Measurements from ENCODE around the gene SRPX2. TPM values are rescaled to one million over a fixed set of nuclear protein-coding genes. Genes with fewer than 3 reads are reported as not detected.

SRPX2 gene, protein sequence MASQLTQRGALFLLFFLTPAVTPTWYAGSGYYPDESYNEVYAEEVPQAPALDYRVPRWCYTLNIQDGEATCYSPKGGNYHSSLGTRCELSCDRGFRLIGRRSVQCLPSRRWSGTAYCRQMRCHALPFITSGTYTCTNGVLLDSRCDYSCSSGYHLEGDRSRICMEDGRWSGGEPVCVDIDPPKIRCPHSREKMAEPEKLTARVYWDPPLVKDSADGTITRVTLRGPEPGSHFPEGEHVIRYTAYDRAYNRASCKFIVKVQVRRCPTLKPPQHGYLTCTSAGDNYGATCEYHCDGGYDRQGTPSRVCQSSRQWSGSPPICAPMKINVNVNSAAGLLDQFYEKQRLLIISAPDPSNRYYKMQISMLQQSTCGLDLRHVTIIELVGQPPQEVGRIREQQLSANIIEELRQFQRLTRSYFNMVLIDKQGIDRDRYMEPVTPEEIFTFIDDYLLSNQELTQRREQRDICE
- total RNA-seq = 10 to 100 TPM; 34.5 to 40.3 TPM
- long read RNA-seq, donor 1, full-length matches to known transcripts = 3 of 13 reads
- long read RNA-seq, donor 1, partial matches to known transcripts = 2 of 13 reads
- long read RNA-seq, donor 1, other reads (novel, unspliced or antisense) = 8 of 13 reads
- long read RNA-seq, donor 2, full-length matches to known transcripts = 26 of 37 reads
- long read RNA-seq, donor 2, partial matches to known transcripts = 6 of 37 reads
- long read RNA-seq, donor 2, other reads (novel, unspliced or antisense) = 5 of 37 reads

DNA sequence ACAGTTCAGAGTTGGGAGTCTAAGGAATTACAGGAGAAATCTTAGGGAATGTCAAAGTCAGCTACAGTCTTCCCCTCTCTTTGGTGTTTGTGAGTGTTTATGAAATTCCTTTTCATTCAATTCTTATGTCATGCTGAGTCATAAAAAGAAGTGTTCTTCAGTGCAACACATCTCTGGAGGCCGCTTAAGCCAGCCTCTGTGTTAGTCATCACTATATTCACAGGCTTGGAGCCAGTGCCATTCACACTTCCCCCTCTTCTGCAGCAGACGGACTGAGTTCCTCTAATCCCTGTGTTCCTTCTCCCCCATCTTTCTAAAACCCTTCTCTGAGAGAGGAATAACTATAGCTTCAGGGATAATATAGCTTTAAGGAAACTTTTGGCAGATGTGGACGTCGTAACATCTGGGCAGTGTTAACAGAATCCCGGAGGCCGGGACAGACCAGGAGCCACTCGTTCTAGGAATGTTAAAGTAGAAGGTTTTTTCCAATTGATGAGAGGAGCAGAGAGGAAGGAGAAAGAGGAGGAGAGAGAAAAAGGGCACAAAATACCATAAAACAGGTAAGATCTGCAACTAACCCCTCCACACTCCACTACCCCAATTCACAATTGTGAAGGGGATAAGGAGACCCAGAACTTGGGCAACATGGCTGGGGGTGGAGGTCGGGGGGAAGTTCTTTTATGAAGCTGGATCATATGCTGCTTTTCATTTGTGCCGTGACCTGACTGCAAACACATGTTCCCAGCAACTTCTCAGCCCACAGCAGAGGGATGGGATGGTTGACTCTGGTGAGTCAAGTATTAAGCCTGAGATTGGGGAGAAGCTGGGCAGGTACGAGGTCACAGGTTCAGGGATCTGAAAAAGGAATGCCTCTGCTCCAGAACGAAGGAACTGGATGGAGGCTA lies at the start of gene SRPX2:
Gene SRPX2 (plus strand): TSS at position 244 of the 905 bp plus-strand sequence. CDS start 2,124 bp downstream, outside the sequence.
- peak; percentile 75 for DNase-seq (ENCODE audit: low spot score)
- intact Hi-C loops (cut with DNase I) = no loop called here

DNA sequence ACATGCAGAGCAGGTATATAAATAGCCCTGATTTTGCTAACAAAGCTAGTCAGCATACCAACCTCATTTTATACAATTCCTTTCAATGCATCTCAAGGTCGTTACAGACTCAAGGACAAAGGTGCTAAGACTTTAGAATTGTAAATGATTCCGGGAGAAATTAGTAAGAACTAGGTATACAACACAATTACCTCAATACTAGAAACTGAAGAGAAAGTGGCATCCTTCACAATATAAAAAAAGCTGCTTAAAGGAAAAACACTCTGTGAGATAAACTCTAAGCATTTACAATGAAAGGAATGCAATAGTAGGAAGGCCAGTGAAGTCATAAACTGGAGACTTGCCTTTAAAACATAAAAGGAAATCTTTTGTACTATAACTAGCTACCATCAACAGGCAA lies 47.4 kb upstream of the SRPX2 start:
- no peak for DNase-seq (ENCODE audit: low spot score)
- intact Hi-C loops (cut with DNase I) = no loop called here

DNA sequence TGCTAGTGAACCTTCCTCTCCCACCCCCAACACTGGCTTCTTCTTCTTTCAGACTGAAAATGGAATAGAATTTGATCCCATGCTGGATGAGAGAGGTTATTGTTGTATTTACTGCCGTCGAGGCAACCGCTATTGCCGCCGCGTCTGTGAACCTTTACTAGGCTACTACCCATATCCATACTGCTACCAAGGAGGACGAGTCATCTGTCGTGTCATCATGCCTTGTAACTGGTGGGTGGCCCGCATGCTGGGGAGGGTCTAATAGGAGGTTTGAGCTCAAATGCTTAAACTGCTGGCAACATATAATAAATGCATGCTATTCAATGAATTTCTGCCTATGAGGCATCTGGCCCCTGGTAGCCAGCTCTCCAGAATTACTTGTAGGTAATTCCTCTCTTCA lies 44.5 kb upstream of the SRPX2 start:
- intact Hi-C loops (cut with DNase I) = no loop called here
- no peak for DNase-seq (ENCODE audit: low spot score)

DNA sequence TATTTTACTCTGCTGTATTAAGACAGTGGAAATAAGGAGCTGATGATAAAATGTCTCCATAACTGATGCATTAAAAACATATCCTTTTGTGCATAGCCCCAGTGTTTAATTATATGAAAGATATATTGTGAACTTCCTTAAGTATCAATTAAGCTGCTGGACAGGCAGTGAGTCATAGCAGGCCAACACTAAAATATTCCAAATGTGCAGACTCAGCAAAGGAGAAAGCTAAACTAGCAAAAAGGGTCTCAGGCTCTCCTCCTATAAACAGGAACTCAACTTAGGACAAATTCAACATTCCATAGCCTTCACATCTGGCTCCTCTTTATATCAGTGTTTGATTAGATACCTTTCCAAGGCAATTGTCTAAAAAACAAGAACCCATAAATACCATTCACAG lies 43.7 kb upstream of the SRPX2 start:
- DNase-seq (ENCODE audit: low spot score) = no peak
- intact Hi-C loops (cut with DNase I) = no loop called here

DNA sequence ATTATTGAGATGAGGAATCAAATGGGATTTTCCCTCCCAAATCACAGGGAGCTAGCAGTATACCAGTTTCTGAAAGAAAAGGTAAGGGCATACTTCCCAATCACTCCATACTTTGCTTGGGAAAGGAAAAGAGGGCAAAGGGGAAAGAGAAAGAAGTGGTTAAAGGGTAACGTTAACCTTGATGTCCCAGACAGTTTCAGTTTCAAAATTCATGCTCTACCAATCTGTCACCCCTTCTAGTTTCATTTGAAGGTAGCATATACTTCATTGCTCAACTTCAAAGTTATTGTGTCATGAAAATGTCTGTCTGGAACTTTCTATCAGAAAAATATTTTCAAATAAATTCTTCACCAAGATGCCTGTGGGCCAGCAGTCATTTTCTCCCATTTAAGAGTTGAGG lies 43.2 kb upstream of the SRPX2 start:
- DNase-seq (ENCODE audit: low spot score) = no peak
- intact Hi-C loops (cut with DNase I) = no loop called here

DNA sequence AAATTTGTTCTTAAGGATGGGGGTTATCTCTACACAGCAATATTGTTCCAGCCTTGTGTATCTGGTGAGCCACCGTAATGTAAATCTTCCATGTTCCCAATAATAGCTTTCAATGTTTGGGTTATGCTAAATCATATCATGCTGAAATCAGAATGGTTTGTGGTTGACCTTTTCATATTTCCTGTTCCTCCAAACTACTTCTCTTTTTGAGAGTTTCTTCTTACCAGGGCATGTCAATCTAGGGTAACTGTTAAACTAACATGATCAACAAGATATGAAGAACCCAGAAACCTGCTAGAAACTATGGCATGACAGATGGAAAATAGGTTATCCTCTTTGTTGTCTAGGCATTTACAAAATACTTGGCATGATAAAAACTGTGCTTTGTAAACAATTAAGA lies 37.2 kb upstream of the SRPX2 start:
- DNase-seq (ENCODE audit: low spot score) = no peak
- intact Hi-C loops (cut with DNase I) = no loop called here

DNA sequence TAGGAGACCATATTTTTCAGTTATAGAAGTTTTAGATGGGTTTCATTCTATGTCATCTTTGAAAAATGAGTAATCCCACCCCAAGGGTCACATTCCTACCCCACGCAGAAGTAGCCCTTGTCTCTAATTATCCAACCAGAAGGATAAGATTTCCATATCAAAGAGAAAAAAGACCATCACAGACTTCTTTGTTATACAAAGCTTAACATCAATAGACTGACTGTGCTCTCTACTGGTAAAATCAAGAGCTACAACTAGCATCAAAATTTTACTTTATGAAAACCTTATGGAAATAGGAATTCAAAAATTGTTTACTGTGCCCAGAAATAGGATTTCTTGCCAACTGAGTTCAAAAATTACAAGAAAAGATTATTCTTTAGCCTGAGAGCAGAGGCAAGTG lies 34.4 kb upstream of the SRPX2 start:
- intact Hi-C loops (cut with DNase I) = no loop called here
- no peak for DNase-seq (ENCODE audit: low spot score)

DNA sequence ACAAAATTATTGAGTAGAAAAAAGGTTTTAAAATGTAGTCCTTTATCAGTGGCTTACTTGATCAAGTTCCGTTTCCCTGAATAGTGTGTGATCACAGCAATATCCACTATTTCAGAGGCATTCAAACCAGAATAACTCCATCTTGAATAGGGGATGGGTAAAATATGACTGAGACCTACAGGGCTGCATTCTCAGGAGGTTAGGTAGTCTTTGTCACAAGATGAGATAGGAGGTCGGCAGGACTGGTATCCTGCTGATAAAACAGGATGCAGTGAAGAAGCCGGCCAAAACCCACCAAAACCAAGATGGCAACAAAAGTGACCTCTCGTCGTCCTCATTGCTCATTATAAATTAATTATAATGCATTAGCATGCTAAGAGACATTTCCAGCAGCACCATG lies 32.0 kb upstream of the SRPX2 start:
- no peak for DNase-seq (ENCODE audit: low spot score)
- intact Hi-C loops (cut with DNase I) = no loop called here

DNA sequence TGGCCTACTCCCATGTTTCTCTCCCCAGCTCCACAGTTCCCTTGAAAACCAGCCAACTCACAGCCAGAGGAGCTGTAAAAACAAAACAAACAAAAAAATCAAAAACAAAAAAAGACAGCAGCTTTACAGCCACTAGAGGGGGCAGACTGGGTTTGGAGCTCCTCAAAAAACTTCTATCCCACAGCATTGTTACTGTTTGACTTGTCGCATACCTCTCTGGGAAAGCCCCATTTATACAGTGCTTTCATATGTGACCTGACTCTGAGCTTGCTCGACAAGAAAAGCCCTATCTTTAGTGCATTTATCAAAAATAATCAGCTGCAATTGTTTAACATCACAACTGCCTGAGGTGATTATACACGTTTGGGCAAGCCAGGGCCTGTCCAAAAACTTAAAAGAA lies 29.0 kb upstream of the SRPX2 start:
- intact Hi-C loops (cut with DNase I) = no loop called here
- DNase-seq (ENCODE audit: low spot score) = no peak

DNA sequence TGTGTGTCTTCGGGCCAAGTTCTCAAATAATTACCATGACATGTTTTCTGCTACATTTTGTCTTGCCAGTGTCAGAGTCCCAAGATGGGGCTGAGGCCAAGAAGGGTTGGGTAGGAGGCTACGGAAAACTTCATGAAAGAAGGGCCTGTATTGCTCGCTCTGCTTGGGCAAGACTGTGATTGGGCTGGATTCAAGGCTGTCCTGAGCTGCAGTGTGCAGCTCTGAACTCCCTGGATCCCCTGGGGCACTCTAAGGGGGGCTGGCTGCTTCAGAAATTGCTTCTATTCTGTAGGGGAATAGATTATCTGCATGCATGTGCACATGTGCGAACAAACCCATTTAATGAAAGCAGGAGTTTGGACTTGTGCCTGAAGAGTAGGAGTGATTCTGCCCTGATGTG lies 21.0 kb upstream of the SRPX2 start:
- intact Hi-C loops (cut with DNase I) = no loop called here

DNA sequence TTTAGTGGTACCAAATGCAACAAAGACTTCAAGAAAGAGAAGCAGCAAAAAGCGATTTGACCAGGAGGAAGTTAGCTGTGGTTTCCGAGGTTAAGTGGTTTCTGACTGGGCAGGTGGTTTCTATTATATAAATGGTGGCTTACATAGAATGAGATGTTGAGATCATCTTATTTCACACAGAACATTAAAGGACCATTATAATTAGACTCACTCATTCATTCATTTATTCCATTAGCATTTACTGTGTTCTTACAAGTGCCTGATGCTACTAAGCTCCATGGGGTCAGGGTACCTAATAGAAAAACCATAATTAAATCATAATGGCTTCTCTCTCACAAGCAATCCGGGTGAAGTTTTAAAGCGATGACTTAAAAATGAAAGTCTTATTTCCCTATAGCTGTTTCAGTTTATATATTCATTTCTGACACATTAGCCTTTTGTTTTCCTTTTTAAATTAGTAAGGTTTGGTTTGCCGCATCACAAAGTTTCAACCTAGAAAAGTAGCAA lies 18.0 kb upstream of the SRPX2 start:
- intact Hi-C loops (cut with DNase I) = no loop called here
- DNase-seq (ENCODE audit: low spot score) = no peak

More for the DNA sequence above, 21.0 kb upstream of the SRPX2 start:
- no peak for DNase-seq (ENCODE audit: low spot score)

DNA sequence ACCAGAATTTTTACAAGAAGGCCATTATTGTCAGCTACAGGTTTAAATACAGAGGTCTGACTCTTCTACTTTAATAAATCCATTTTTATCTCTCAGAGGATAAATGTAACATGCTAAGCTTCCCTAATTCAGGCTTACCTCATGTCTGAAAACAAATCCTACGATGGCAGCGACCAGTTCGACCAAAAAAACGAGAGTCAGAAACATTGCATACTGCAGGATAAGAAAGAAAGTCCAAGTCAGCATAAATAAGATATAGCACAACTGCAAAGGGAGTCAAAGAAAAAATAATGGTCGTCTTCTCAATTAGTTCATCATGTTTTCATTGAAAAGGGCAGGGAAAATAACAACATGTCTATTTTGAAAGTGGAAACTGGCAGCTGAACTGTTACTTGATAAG lies 9.0 kb upstream of the SRPX2 start:
- no peak for DNase-seq (ENCODE audit: low spot score)
- intact Hi-C loops (cut with DNase I) = no loop called here

DNA sequence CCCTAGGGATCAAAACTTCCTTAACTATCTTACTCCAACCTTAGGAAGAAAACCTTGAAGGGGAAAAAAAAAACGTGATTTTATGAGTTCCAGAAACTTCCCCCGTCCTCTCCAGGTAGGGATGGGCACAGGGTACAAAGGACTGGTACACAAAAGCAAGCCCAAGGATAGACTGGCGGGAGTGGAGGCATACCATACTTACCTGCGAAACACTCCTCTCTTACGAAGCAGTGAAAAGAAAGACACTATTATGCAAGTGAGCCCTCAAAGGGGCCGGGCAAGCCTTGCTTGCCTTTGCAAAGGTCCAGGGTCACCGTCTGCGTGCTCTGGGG lies 8.0 kb upstream of the SRPX2 start:
- DNase-seq (ENCODE audit: low spot score) = no peak
- intact Hi-C loops (cut with DNase I) = no loop called here

DNA sequence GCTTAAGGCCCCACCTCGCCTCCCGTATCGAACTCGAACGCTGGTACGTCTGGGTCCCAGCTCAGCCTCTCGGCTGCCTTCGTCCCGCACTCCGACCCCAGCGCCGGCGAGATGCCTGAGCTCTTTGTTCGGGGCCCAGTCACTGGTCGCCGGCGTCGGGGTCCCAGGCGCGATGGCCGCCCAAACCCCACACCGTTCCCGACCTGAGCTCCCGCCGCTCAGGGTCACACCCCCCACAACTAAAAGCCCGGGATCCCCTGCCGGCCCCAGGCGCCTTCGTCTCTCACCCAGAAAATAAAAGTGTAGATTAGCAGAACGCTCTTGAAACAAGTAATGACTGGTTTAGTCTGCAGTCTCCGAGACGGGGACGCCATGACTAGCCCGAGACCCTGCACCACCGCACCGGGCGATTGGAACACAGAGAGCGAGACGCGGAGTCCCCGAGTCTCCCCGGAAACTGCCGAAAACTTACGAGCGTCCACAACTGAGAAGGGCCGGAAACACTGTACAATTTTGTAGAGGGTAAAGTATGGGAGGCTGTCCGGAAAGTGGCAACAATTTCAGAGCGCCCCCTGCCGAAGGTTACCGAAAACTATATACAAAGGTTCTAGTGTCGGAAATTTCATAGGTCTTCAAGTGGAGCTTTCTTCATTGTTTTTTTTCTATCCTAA lies 7.5 kb upstream of the SRPX2 start, which contains the start of gene TSPAN6:
Gene TSPAN6 (minus strand): TSS at position 486 of the 671 bp plus-strand sequence. CDS start 112 bp downstream, at position 374.
- peak; percentile 90 for DNase-seq (ENCODE audit: low spot score)
- intact Hi-C loops (cut with DNase I) = no loop called here

DNA sequence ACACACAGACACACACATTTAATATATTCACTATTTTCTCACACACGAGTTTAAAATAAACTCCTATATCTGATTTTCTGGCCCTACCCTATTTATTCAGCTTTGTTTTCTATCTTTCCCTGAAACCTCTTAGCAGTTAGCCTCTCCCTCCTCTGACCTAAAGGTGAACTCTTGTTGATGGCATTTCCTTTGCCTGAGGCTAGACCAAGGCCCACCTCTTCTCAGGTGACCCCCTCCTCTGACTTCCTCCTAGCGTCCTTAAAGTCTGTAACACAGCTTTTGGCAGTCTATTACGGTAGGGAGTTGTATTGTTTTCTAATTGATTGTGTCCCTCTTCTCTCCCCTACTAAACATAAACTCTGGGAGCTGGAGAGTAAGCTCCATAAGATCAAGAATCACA lies 1.7 kb upstream of the SRPX2 start:
- DNase-seq (ENCODE audit: low spot score) = no peak
- intact Hi-C loops (cut with DNase I) = no loop called here

DNA sequence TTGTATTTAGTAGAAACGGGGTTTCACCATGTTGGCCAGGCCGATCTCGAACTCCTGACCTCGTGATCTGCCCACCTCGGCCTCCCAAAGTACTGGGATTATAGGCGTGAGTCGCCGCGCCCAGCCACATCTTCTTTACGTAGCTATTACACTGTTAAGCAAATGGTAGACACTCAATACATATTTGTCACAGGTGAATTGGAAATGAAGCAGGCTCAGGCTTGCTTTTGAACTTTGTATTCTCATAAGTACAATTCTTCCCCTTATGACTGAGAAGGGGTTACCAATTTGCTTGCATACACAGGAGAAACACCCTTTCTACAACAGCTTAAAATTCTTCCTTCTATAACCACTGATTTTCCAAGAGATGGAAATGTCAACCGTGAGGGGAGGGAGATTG lies 787 bp upstream of the SRPX2 start:
- intact Hi-C loops (cut with DNase I) = no loop called here
- no peak for DNase-seq (ENCODE audit: low spot score)

DNA sequence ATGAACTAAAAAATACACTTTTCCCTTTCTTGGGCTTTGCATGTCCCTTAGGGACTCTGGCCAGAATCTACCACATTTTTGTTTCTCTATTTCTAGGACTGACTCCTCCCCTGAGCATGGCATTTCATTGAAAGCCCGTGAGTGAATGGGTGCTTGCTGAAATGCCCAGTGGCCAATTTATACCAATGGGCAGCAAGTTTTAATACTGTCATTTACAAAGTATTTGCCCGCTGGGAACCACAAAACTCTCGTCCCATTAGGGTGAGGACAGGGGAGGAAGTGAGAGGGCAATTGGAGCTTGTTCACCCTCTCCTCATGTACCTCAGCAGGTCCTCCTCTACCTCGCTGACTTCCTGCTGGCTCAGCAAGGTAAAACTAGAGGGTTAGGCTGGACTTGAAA lies 1.1 kb downstream of the SRPX2 start:
- intact Hi-C loops (cut with DNase I) = no loop called here
- DNase-seq (ENCODE audit: low spot score) = no peak

DNA sequence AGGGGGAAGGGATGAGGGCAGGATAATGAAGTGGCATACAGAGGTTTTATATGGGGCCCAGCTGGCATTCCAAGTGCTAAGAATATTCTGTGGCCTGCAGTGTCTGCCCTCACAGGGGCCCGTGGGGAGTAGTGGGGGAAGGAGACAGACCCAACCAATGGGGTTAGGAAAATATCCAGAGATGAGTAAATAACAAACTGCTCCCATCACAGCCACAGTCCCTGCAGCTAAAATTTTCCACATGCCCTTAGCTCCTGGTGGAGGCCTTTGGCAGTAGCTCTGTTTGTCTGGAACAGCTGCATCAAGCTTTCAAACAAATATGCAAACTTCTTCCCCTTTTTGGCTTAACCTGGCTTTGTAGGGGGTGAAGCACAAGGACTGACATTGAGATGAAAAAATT lies 3.1 kb downstream of the SRPX2 start:
- intact Hi-C loops (cut with DNase I) = no loop called here
- DNase-seq (ENCODE audit: low spot score) = peak; percentile 67

DNA sequence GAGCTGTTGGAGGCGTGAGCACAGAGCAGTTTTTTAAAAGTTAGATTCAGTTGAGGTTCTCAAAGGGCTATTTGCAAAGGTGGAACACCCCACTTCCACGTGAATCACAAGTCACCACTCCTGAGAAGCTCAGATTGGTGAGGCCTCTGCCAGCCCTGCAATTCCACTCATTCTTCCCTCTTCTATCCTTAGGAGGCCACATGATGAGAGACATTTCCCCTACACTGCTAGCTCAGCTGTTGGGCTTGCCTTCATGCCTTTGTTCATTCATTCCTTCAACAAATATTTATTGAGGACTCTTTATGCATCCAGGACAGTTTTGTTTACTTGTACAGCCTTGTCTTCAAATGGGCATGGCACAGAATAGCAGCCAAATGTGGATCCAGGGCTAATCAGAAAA lies 3.7 kb downstream of the SRPX2 start:
- DNase-seq (ENCODE audit: low spot score) = no peak
- intact Hi-C loops (cut with DNase I) = no loop called here
